ENCODE measurements around the gene SMOC1. TPM values are rescaled to one million over a fixed set of nuclear protein-coding genes. Genes with fewer than 3 reads are reported as not detected.

SMOC1 gene
- total RNA-seq, 2 donors from 2014 or later: not detected

- Mint-ChIP-seq H3K27ac (no peak overlapping the region), H3K4me1 (peaks cover 5% of the 10 kb centered on the region), H3K36me3 (ENCODE audit: low read depth) (no peaks in the 10 kb centered on the region), H3K4me3 (no peak overlapping the region), H3K27me3 (peaks cover 55% of the 10 kb centered on the region)
- DNase-seq (no peak), ATAC-seq (no peak)
- no peaks in the 10 kb centered on the region for H3K9me3 ChIP-seq (ENCODE audit: control insufficient read depth, low read length, poor library complexity, severe bottlenecking)
These were observed 26.5 kb upstream of the SMOC1 start for GRCh38 chr14:69852531-69853321.

- Mint-ChIP-seq H3K27ac (no peak overlapping the region), H3K4me1 (peaks cover 5% of the 10 kb centered on the region), H3K4me3 (no peak overlapping the region), H3K36me3 (ENCODE audit: low read depth) (no peaks in the 10 kb centered on the region), H3K27me3 (peaks cover 55% of the 10 kb centered on the region)
- no peak for DNase-seq
- no peak for ATAC-seq
- no peaks in the 10 kb centered on the region for H3K9me3 ChIP-seq (ENCODE audit: control insufficient read depth, low read length, poor library complexity, severe bottlenecking)
These were observed 25.4 kb upstream of the SMOC1 start for GRCh38 chr14:69853774-69854173.

GRCh38 chr14:69854598-69854997 lies 24.6 kb upstream of the SMOC1 start:
- H3K4me3 Mint-ChIP-seq: no peak overlapping the region
- no peaks in the 10 kb centered on the region for H3K9me3 ChIP-seq (ENCODE audit: control insufficient read depth, low read length, poor library complexity, severe bottlenecking)
- H3K36me3 Mint-ChIP-seq (ENCODE audit: low read depth): no peaks in the 10 kb centered on the region
- ATAC-seq: no peak
- no peak for DNase-seq
- H3K4me1 Mint-ChIP-seq: peaks cover 5% of the 10 kb centered on the region
- H3K27me3 Mint-ChIP-seq: peaks cover 48% of the 10 kb centered on the region
- H3K27ac Mint-ChIP-seq: no peak overlapping the region

DNA sequence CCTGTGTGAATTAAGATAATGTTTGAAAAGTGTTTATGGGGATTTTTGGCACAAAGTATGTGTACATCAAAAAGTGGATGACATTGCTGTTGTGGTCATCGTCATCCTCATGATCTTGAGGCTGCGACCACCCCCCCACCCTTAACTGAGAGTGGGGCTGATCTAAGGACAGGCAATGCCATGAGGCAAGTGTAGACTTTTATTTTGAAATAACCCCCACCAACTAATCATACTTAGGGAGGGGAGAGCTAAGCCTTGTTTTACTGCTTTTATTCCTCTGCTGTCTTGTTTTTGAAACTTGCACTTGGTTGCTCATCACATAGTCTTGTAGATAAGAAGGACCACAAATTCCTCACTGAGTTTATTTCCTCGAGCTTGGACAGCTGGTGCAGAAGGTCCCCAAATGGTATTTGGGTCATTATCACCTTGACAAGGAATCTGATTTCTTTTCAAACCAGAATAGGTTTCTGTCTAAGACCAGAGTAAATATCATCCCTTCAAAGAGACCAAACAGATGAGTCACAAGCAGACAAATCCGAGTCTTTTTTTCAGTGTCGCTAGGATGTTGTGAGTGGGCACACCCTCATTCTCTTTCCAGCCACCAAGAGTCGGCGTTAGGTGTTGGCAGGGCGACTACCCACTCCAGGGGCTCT lies 23.9 kb upstream of the SMOC1 start:
- Mint-ChIP-seq H3K27ac (no peak overlapping the region), H3K36me3 (ENCODE audit: low read depth) (no peaks in the 10 kb centered on the region), H3K4me1 (peaks cover 5% of the 10 kb centered on the region), H3K4me3 (no peak overlapping the region), H3K27me3 (peaks cover 45% of the 10 kb centered on the region)
- DNase-seq: no peak
- ATAC-seq: no peak
- no peaks in the 10 kb centered on the region for H3K9me3 ChIP-seq (ENCODE audit: control insufficient read depth, low read length, poor library complexity, severe bottlenecking)

DNA sequence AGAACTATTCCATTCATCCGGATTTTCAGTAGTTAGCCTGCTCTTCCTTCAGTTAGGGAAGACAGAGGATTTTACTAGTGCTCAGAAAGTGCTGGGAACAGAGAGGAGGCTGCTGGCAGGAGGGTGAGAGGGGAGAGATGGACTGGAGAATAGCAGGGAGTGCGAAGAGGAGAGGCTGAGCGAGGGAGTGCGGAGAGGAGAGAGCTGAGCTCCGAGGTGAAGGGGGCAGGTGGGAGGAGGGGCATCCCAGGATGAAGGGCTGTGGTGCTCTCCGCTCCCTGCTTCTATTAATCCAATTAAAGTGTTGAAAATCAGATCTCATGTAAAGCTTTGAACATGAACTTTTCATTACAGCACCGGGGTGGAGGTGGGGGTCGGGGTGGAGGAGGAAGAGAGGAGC lies 20.4 kb upstream of the SMOC1 start:
- no peak for ATAC-seq
- no peaks in the 10 kb centered on the region for H3K9me3 ChIP-seq (ENCODE audit: control insufficient read depth, low read length, poor library complexity, severe bottlenecking)
- Mint-ChIP-seq H3K36me3 (ENCODE audit: low read depth) (peaks cover 3% of the 10 kb centered on the region), H3K4me1 (peaks cover 5% of the 10 kb centered on the region), H3K27ac (no peak overlapping the region), H3K27me3 (peaks cover 38% of the 10 kb centered on the region), H3K4me3 (no peak overlapping the region)
- DNase-seq: no peak

DNA sequence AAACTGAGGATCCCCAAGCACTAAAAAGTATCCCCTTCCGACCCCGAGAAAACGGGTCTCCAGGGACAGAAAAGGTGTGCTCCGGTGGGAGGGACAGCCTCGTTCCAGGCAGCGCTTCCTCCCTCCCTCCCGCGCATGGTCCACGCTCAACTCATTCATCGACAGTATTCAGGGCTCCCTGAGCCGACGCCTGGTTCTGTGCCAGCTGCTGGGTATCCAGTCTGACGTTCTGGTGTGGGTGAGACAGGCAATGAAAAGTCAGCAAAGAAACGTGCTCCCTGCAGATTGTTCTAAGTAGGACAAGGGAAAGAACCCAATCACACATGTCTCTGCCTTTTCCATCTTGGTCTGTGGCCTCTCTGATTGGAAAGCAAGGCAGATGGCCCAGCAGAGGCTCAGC lies 19.6 kb upstream of the SMOC1 start:
- no peak for ATAC-seq
- Mint-ChIP-seq H3K27me3 (peaks cover 33% of the 10 kb centered on the region), H3K4me1 (peaks cover 3% of the 10 kb centered on the region), H3K36me3 (ENCODE audit: low read depth) (peaks cover 3% of the 10 kb centered on the region), H3K27ac (no peak overlapping the region), H3K4me3 (no peak overlapping the region)
- H3K9me3 ChIP-seq (ENCODE audit: control insufficient read depth, low read length, poor library complexity, severe bottlenecking): peaks cover under 1% of the 10 kb centered on the region
- no peak for DNase-seq

DNA sequence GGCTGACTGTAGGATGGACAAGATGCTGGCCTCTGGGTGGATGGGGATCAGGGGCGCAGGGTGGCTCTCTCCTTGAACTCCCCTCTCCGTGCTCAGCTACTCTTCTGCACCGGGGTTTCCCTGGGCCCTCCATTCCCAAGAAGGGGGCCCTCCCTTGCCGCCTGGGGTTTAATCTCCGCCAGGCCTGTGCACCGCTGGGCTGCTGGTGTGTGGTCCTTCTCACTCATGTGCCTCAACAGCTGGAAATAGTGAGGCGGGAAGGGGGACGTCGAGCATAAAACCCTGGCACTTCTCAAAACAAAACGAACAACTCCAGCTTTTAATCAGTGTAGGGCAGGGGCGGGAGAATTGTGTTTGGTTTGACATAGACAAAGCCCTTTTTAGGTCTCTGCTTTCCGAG lies 19.0 kb upstream of the SMOC1 start:
- H3K4me3 Mint-ChIP-seq: no peak overlapping the region
- ATAC-seq: no peak
- H3K4me1 Mint-ChIP-seq: peaks cover 2% of the 10 kb centered on the region
- no peak overlapping the region for H3K27ac Mint-ChIP-seq
- peaks cover 3% of the 10 kb centered on the region for H3K36me3 Mint-ChIP-seq (ENCODE audit: low read depth)
- peaks cover 28% of the 10 kb centered on the region for H3K27me3 Mint-ChIP-seq
- DNase-seq: no peak
- peaks cover 5% of the 10 kb centered on the region for H3K9me3 ChIP-seq (ENCODE audit: control insufficient read depth, low read length, poor library complexity, severe bottlenecking)

GRCh38 chr14:69861025-69861569 lies 18.1 kb upstream of the SMOC1 start:
- Mint-ChIP-seq H3K36me3 (ENCODE audit: low read depth) (peaks cover 3% of the 10 kb centered on the region), H3K4me1 (no peaks in the 10 kb centered on the region), H3K27ac (peak overlapping the region; percentile 10), H3K4me3 (no peak overlapping the region), H3K27me3 (peaks cover 32% of the 10 kb centered on the region)
- DNase-seq: no peak
- no peak for ATAC-seq
- H3K9me3 ChIP-seq (ENCODE audit: control insufficient read depth, low read length, poor library complexity, severe bottlenecking): peaks cover 5% of the 10 kb centered on the region

- Mint-ChIP-seq H3K27me3 (peaks cover 36% of the 10 kb centered on the region), H3K4me3 (no peak overlapping the region), H3K4me1 (no peaks in the 10 kb centered on the region), H3K27ac (no peak overlapping the region), H3K36me3 (ENCODE audit: low read depth) (peaks cover 5% of the 10 kb centered on the region)
- DNase-seq (no peak), ATAC-seq (no peak)
- peaks cover 5% of the 10 kb centered on the region for H3K9me3 ChIP-seq (ENCODE audit: control insufficient read depth, low read length, poor library complexity, severe bottlenecking)
These were observed 16.1 kb upstream of the SMOC1 start for GRCh38 chr14:69863083-69863482.

DNA sequence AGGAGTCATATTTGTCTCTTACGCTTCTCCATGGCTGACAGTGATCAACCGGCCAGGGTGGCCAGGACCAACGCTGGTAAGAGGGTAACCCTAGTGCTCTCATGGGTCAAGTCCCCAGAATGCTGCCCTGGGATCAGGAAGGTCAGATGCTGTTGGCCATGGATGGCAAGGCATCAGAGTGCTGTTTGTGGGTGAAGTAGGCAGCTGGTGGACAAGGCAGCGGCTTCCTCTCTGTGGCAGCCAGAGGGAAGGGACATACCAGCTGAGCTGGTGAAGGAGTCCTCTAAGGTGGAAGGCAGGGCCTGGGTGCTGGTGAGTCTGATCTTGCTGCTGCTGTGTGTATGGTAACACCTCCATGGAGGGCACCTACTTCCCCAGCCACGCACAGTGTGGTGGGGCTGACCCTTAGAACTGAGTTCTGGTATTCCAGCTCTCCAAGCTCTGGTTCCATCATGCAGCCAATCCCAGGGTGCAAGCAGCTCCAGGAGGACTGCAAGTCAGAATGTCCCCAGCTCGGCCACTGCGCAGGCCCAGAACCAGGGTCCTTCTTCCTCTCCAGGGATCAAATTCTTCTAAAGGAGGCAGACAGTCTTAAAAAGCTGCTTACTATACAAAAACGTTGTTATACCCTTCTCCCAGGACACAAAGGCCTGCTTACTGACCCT lies 13.4 kb upstream of the SMOC1 start:
- Mint-ChIP-seq H3K4me3 (no peak overlapping the region), H3K4me1 (no peaks in the 10 kb centered on the region), H3K36me3 (ENCODE audit: low read depth) (peaks cover 5% of the 10 kb centered on the region), H3K27ac (no peak overlapping the region), H3K27me3 (peaks cover 40% of the 10 kb centered on the region)
- H3K9me3 ChIP-seq (ENCODE audit: control insufficient read depth, low read length, poor library complexity, severe bottlenecking): peaks cover 5% of the 10 kb centered on the region
- ATAC-seq (no peak), DNase-seq (no peak)

GRCh38 chr14:69868363-69868963 lies 10.8 kb upstream of the SMOC1 start:
- H3K27me3 Mint-ChIP-seq: peaks cover 44% of the 10 kb centered on the region
- no peak for DNase-seq
- ATAC-seq: no peak
- H3K9me3 ChIP-seq (ENCODE audit: control insufficient read depth, low read length, poor library complexity, severe bottlenecking): peaks cover 5% of the 10 kb centered on the region
- H3K4me1 Mint-ChIP-seq: no peaks in the 10 kb centered on the region
- H3K4me3 Mint-ChIP-seq: no peak overlapping the region
- H3K27ac Mint-ChIP-seq: no peak overlapping the region
- peaks cover 3% of the 10 kb centered on the region for H3K36me3 Mint-ChIP-seq (ENCODE audit: low read depth)

GRCh38 chr14:69870613-69871012 lies 8.6 kb upstream of the SMOC1 start:
- Mint-ChIP-seq H3K27me3 (peaks cover 42% of the 10 kb centered on the region), H3K4me1 (no peaks in the 10 kb centered on the region), H3K4me3 (no peak overlapping the region), H3K27ac (no peak overlapping the region), H3K36me3 (ENCODE audit: low read depth) (peaks cover 3% of the 10 kb centered on the region)
- DNase-seq: no peak
- no peak for ATAC-seq
- no peaks in the 10 kb centered on the region for H3K9me3 ChIP-seq (ENCODE audit: control insufficient read depth, low read length, poor library complexity, severe bottlenecking)

All from T-helper 17 cell (primary cell).